HCT116 (cell line): Measurements from ENCODE around the gene SEC11A. TPM values are rescaled to one million over a fixed set of nuclear protein-coding genes. Genes with fewer than 3 reads are reported as not detected.

ENCODE experiments used
- ATAC-seq: fragments of 200-7000 bp; cut with Tn5 transposase; 2 replicates; pipeline ENCODE4 v1.9.1; 2020; ENCODE audit warnings: mild to moderate bottlenecking, moderate library complexity
- BruUV-seq: library from RNA; stranded (reverse); fragments of 400-500 nt; replicated peaks from 2 replicates; lab custom pipeline; 2021; lab: Mats Ljungman, UMichigan
- CTCF ChIA-PET: fragments of 300-600 bp; sonication (Branson Sonifier 250); formaldehyde crosslinking; loops from one replicate; lab custom pipeline; 2021; ENCODE audit warnings: antibody characterized with exemption; lab: Charles Lee
- POLR2A ChIA-PET: fragments of 300-600, 350-600 bp; sonication (Branson Sonifier 250); formaldehyde crosslinking; loops from one replicate; lab custom pipeline; 2021; ENCODE audit warnings: antibody characterized with exemption; lab: Charles Lee
- RAD21 ChIA-PET, 2 experiments: fragments of 300-600 bp; sonication (Branson Sonifier 250); formaldehyde crosslinking; loops; one replicate each; lab custom pipeline; 2023; ENCODE audit warnings: low total read pairs in 2 of 2; ENCODE audit not compliant: uncharacterized antibody in 2 of 2, unreplicated experiment in 2 of 2, low non-redundant PET in 1 of 2; lab: Charles Lee
- DNase-seq: peaks from one replicate; pipeline ENCODE4 v3.0.0-alpha.2; 2010; ENCODE audit warnings: low read depth, low spot score
- H2AFZ ChIP-seq: fragments of 200-600 bp; shearing (Covaris generic), sonication (generic); 2 replicates; pipeline ENCODE4 v1.6.1; 2017; ENCODE audit warnings: low read depth, mixed run types, mixed read lengths, antibody characterized with exemption, low read length; ENCODE audit not compliant: poor library complexity, severe bottlenecking
- H3K27ac ChIP-seq: 2 replicates; pipeline ENCODE4 v1.5.1; 2012; ENCODE audit warnings: low read depth, low read length
- H3K27me3 ChIP-seq: fragments of 200-600 bp; sonication (generic); 2 replicates; pipeline ENCODE4 v1.6.1; 2016; ENCODE audit warnings: mixed run types, low read length, mixed read lengths; ENCODE audit not compliant: insufficient read depth
- H3K36me3 ChIP-seq, 2 experiments: fragments of 200-500 bp in 1 of 2; fragments of 200-600 bp in 1 of 2; sonication (Bioruptor generic) in 1 of 2; sonication (generic) in 1 of 2; 2 replicates each; pipeline versions ENCODE4 v1.5.1 to v1.6.1; 2014 to 2016; ENCODE audit warnings: low read length in 2 of 2, inconsistent platforms in 1 of 2, mixed read lengths in 1 of 2, mixed run types in 1 of 2; ENCODE audit not compliant: insufficient read depth in 2 of 2, control insufficient read depth in 1 of 2
- H3K4me1 ChIP-seq, 2 experiments: fragments of 200-600 bp in 1 of 2; sonication (generic) in 1 of 2; 2 replicates each; pipeline versions ENCODE4 v1.5.1 to v1.6.1; 2012 to 2017; ENCODE audit warnings: low read length in 2 of 2, inconsistent platforms in 1 of 2, mild to moderate bottlenecking in 1 of 2, mixed read lengths in 1 of 2, mixed run types in 1 of 2, moderate library complexity in 1 of 2; ENCODE audit not compliant: insufficient read depth in 2 of 2, control insufficient read depth in 1 of 2
- H3K4me2 ChIP-seq: fragments of 200-600 bp; sonication (generic); 2 replicates; pipeline ENCODE4 v1.6.1; 2017; ENCODE audit warnings: mixed run types, low read length, mixed read lengths
- H3K4me3 ChIP-seq, 2 experiments: fragments of 200-600 bp in 1 of 2; sonication (generic) in 1 of 2; replicated peaks in 1 of 2; 2 replicates each; pipeline ENCODE4 v1.5.1; 2011 to 2016; ENCODE audit warnings: low read length in 2 of 2, control low read depth in 1 of 2, low read depth in 1 of 2, mild to moderate bottlenecking in 1 of 2, mixed read lengths in 1 of 2, mixed run types in 1 of 2
- H3K79me2 ChIP-seq: fragments of 200-600 bp; sonication (generic); 2 replicates; pipeline ENCODE4 v1.6.1; 2017; ENCODE audit warnings: mild to moderate bottlenecking, mixed run types, low read length, moderate library complexity, mixed read lengths; ENCODE audit not compliant: insufficient read depth
- H3K9ac ChIP-seq: fragments of 200-600 bp; sonication (generic); 2 replicates; pipeline ENCODE4 v1.6.1; 2016; ENCODE audit warnings: low read length, mixed read lengths
- H3K9me2 ChIP-seq: fragments of 200-600 bp; sonication (generic), shearing (Covaris generic); 2 replicates; pipeline ENCODE4 v1.6.1; 2017; ENCODE audit warnings: mixed run types, mild to moderate bottlenecking, moderate library complexity; ENCODE audit not compliant: insufficient read depth
- H3K9me3 ChIP-seq, 2 experiments: fragments of 200-500 bp in 1 of 2; fragments of 200-600 bp in 1 of 2; sonication (Bioruptor generic) in 1 of 2; sonication (generic) in 1 of 2; 2 replicates each; pipeline ENCODE4 v1.6.1; 2014 to 2017; ENCODE audit warnings: low read length in 2 of 2, mixed read lengths in 2 of 2, inconsistent platforms in 1 of 2, low read depth in 1 of 2, mild to moderate bottlenecking in 1 of 2, mixed run types in 1 of 2, moderate library complexity in 1 of 2; ENCODE audit not compliant: control insufficient read depth in 1 of 2, insufficient read depth in 1 of 2
- H4K20me1 ChIP-seq: fragments of 200-600 bp; sonication (generic), shearing (Covaris generic); 2 replicates; pipeline ENCODE4 v1.6.1; 2017; ENCODE audit warnings: mixed run types, mild to moderate bottlenecking, moderate library complexity; ENCODE audit not compliant: insufficient read depth
- ATF3 ChIP-seq: IDR thresholded peaks from 2 replicates; pipeline ENCODE4 v1.6.1; 2012
- CBX3 ChIP-seq: IDR thresholded peaks from 2 replicates; pipeline ENCODE4 v1.6.1; 2012; ENCODE audit warnings: low read depth
- CEBPB ChIP-seq: IDR thresholded peaks from 2 replicates; pipeline ENCODE4 v1.6.1; 2012; ENCODE audit warnings: low read depth
- EGR1 ChIP-seq: IDR thresholded peaks from 2 replicates; pipeline ENCODE4 v1.6.1; 2012; ENCODE audit warnings: low read depth
- ELF1 ChIP-seq: IDR thresholded peaks from 2 replicates; pipeline ENCODE4 v1.6.1; 2012; ENCODE audit warnings: low read depth, borderline replicate concordance
- EZH2 ChIP-seq: fragments of 200-600 bp; sonication (generic); IDR thresholded peaks from 2 replicates; pipeline ENCODE4 v1.6.1; 2017; ENCODE audit warnings: antibody characterized with exemption, mixed run types
- EZH2phosphoT487 ChIP-seq: fragments of 200-600 bp; IDR thresholded peaks from 2 replicates; pipeline ENCODE4 v1.6.1; 2018; ENCODE audit warnings: antibody characterized with exemption, borderline replicate concordance
- FOSL1 ChIP-seq: IDR thresholded peaks from 2 replicates; pipeline ENCODE4 v1.6.1; 2012; ENCODE audit warnings: low read depth
- MAX ChIP-seq: IDR thresholded peaks from 2 replicates; pipeline ENCODE4 v1.6.1; 2012
- POLR2A ChIP-seq: IDR thresholded peaks from 2 replicates; pipeline ENCODE4 v1.7.0; 2011; ENCODE audit warnings: borderline replicate concordance; ENCODE audit not compliant: insufficient read depth, insufficient read length; ENCODE audit errors: extremely low read depth
- POLR2AphosphoS5 ChIP-seq: IDR thresholded peaks from 2 replicates; pipeline ENCODE4 v1.6.1; 2011; ENCODE audit warnings: mild to moderate bottlenecking, low read depth, low read length, moderate library complexity
- RAD21 ChIP-seq: IDR thresholded peaks from 2 replicates; pipeline ENCODE4 v1.6.1; 2012; ENCODE audit warnings: low read depth, mild to moderate bottlenecking
- REST ChIP-seq: IDR thresholded peaks from 2 replicates; pipeline ENCODE4 v1.6.1; 2012; ENCODE audit warnings: low read depth
- SIN3A ChIP-seq: IDR thresholded peaks from 2 replicates; pipeline ENCODE4 v1.6.1; 2012; ENCODE audit warnings: low read depth
- SP1 ChIP-seq: IDR thresholded peaks from 2 replicates; pipeline ENCODE4 v1.6.1; 2012; ENCODE audit warnings: low read depth
- SRF ChIP-seq: IDR thresholded peaks from 2 replicates; pipeline ENCODE4 v1.6.1; 2012; ENCODE audit warnings: low read depth
- ZBTB33 ChIP-seq: IDR thresholded peaks from 2 replicates; pipeline ENCODE4 v1.6.1; 2011; ENCODE audit warnings: mild to moderate bottlenecking, low read length, moderate library complexity; ENCODE audit not compliant: insufficient replicate concordance; ENCODE audit errors: extremely low read depth
- ZFX ChIP-seq: fragments of 450-650 bp; IDR thresholded peaks from 2 replicates; pipeline ENCODE4 v1.6.1; 2017
- intact Hi-C: fragments of 100-400 bp; cut with micrococcal nuclease; formaldehyde crosslinking; loops from 2 replicates; pipeline ENCODE4 v1.10.0; 2022
- total RNA-seq: library from RNA; stranded (reverse); gene quantifications from one replicate; pipeline ENCODE4 v1.2.1, GENCODE V29; 2021; ENCODE audit not compliant: unreplicated experiment

Gene SEC11A
- total RNA-seq, 1 experiment from 2014 or later, result 175 TPM

GRCh38 chr15:84647726-84648125 is 68.2 kb downstream of the SEC11A start:
- no peaks in the 10 kb centered on the region for H4K20me1 ChIP-seq
- TF ChIP-seq SRF, result no peak
- TF ChIP-seq POLR2AphosphoS5, result no peak
- no peak for TF ChIP-seq SIN3A
- no peak for TF ChIP-seq POLR2A
- TF ChIP-seq FOSL1, result no peak
- TF ChIP-seq EZH2, result no peak
- no peak for TF ChIP-seq EGR1
- TF ChIP-seq ZFX, result no peak
- no peak for TF ChIP-seq RAD21
- CTCF ChIA-PET, result no interaction called here
- BruUV-seq, result no TSS peak
- H3K4me2 ChIP-seq, result no peak overlapping the region
- peaks cover 28% of the 10 kb centered on the region for H3K79me2 ChIP-seq
- no peak overlapping the region for H3K4me3 ChIP-seq
- no peak overlapping the region for H3K9ac ChIP-seq
- H3K4me1 ChIP-seq, result peaks cover 2 to 16% of the 10 kb centered on the region in 2 experiments; a peak in 3 of 4 replicates
- peaks cover 63 to 73% of the 10 kb centered on the region in 2 experiments for H3K36me3 ChIP-seq
- POLR2A ChIA-PET, result no interaction called here
- H3K9me2 ChIP-seq, result no peaks in the 10 kb centered on the region
- H3K27me3 ChIP-seq, result no peaks in the 10 kb centered on the region
- DNase-seq, result no peak
- no peak overlapping the region for H2AFZ ChIP-seq
- RAD21 ChIA-PET, result no interaction called here
- H3K27ac ChIP-seq, result no peak overlapping the region
- intact Hi-C loops, result no loop called here
- no peaks in the 10 kb centered on the region for H3K9me3 ChIP-seq
- ATAC-seq, result no peak

- ChIA-PET POLR2A (no interaction called here), RAD21 (no interaction called here)
- TF ChIP-seq MAX (no peak), REST (no peak), ZBTB33 (no peak), POLR2AphosphoS5 (no peak), SP1 (no peak), ELF1 (no peak), CBX3 (no peak), ATF3 (no peak), ZFX (no peak), FOSL1 (no peak), EZH2phosphoT487 (no peak), CEBPB (no peak), SIN3A (no peak)
Measured at GRCh38 chr15:84645997-84646396, 69.9 kb downstream of the SEC11A start.

More at GRCh38 chr15:84645997-84646396, 69.9 kb downstream of the SEC11A start:
- Histone ChIP-seq H3K27me3 (no peaks in the 10 kb centered on the region), H3K4me1 (no peaks in the 10 kb centered on the region), H3K4me2 (no peak overlapping the region), H3K36me3 (peaks cover 58% of the 10 kb centered on the region in 2 experiments), H2AFZ (no peak overlapping the region), H3K9me3 (no peaks in the 10 kb centered on the region), H3K79me2 (peaks cover 11% of the 10 kb centered on the region; the same call in 1 of the 2 replicates), H4K20me1 (no peaks in the 10 kb centered on the region), H3K9me2 (no peaks in the 10 kb centered on the region), H3K9ac (no peak overlapping the region), H3K4me3 (no peak overlapping the region), H3K27ac (no peak overlapping the region)
- CTCF ChIA-PET, result no interaction called here
- intact Hi-C loops, result no loop called here
- DNase-seq, result no peak
- no TSS peak for BruUV-seq
- no peak for ATAC-seq
